Activated naive CD4-positive, alpha-beta T cell treated with anti-CD3 and anti-CD28 coated beads for 36 hours (primary cell): Measurements from ENCODE around the gene PRSS36. TPM values are rescaled to one million over a fixed set of nuclear protein-coding genes. Genes with fewer than 3 reads are reported as not detected.
A peak's percentile ranks its signal among the peaks of the same experiment; 100 is the strongest.
"Not testable (repeated sequence)": the region's sequence is repeated elsewhere in the genome, so short reads cannot be mapped to it uniquely, and the experiment has no call there.

Experiments
- CTCF ChIA-PET: fragments of 350-600 bp; sonication (Branson Sonifier 250); formaldehyde crosslinking; loops from one replicate; lab custom pipeline; 2021; ENCODE audit warnings: antibody characterized with exemption; lab: Charles Lee
- DNase-seq: peaks from one replicate; pipeline ENCODE4 v3.0.0-alpha.2; 2020
- H3K27ac Mint-ChIP-seq: one replicate; pipeline ENCODE4 v1.8.0; 2021; ENCODE audit warnings: mild to moderate bottlenecking, mixed read lengths
- H3K27me3 Mint-ChIP-seq: one replicate; pipeline ENCODE4 v1.8.0; 2021; ENCODE audit warnings: low read depth, mixed read lengths
- H3K36me3 Mint-ChIP-seq: one replicate; pipeline ENCODE4 v1.8.0; 2021; ENCODE audit warnings: low read depth, mixed read lengths
- H3K4me1 Mint-ChIP-seq: one replicate; pipeline ENCODE4 v1.8.0; 2021; ENCODE audit warnings: low read depth, mixed read lengths
- H3K4me3 Mint-ChIP-seq: one replicate; pipeline ENCODE4 v1.8.0; 2021; ENCODE audit warnings: mild to moderate bottlenecking, moderate library complexity, mixed read lengths
- H3K9me3 Mint-ChIP-seq: one replicate; pipeline ENCODE4 v1.8.0; 2021; ENCODE audit warnings: mixed read lengths
- intact Hi-C: fragments of 100-400 bp; cut with micrococcal nuclease; formaldehyde crosslinking; loops from one replicate; pipeline ENCODE4 v1.15.1; 2023
- total RNA-seq, 2 experiments: library from RNA; stranded (reverse); gene quantifications; one replicate each; pipeline ENCODE4 v1.2.3, GENCODE V29; 2021

Gene PRSS36
- total RNA-seq, 2 experiments from 2014 or later = 0.93 to 0.99 TPM

DNA sequence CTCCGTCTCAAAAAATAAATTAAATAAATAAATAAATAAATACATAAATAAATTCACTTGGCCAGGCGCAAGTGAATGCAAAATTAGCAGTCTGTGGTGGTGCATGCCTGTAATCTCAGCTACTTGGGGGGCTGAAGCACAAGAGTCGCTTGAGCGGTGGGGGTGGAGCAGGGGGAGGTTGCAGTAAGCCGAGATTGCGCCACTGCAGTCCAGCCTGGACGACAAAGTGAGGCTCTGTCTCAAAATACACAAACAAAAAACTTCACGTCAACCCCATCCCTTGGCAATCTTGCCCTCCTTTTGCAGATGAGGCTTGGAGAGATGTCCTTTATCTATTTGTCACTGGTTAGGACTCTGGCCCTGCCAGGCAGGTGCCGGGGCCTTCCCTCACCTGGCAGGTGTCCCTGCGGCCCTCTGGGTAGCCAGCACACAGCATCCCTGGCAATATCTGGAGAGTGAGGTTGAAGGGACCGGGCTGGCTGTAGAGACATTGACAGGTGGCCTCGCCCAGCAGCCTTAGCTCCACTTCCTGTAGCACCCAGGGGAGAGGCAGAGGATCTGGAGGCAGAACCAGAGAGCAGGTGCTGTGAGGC, 4.4 kb downstream of the PRSS36 start:
- no peaks in the 10 kb centered on the region for H3K36me3 Mint-ChIP-seq

DNA sequence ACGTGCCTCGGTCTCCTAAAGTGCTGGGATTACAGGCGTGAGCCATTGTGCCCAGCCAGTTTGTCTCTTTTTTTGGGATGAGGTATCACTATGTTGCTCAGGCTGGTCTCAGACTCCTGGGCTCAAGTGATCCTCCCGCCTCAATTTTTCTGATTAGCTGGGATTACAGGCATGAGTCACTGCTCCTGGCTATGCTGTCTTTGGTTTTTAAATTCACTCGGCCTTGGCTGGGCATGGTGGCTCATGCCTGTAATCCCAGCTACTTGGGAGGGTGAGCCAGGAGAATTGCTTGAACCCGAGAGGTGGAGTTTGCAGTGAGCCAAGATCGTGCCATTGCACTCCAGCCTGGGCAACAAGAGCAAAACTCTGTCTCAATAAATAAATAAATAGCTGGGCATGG, 5.4 kb downstream of the PRSS36 start:
- intact Hi-C loops, H3K27me3 Mint-ChIP-seq, H3K9me3 Mint-ChIP-seq, H3K27ac Mint-ChIP-seq, DNase-seq, H3K36me3 Mint-ChIP-seq: not testable (repeated sequence)
- CTCF ChIA-PET = interaction anchor here (3.1 kb wide), 1 partner anchor 160 kb away, joined by 29 read pairs; the partner anchor contains the start of gene HSD3B7
- Mint-ChIP-seq H3K4me3 (peak overlapping the region; percentile 57), H3K4me1 (peaks cover 12% of the 10 kb centered on the region)

More for the DNA sequence above, 4.4 kb downstream of the PRSS36 start:
- Mint-ChIP-seq H3K9me3 (no peaks in the 10 kb centered on the region), H3K27ac (no peak overlapping the region), H3K4me3 (no peak overlapping the region), H3K4me1 (peaks cover 12% of the 10 kb centered on the region), H3K27me3 (no peaks in the 10 kb centered on the region)
- CTCF ChIA-PET = interaction anchor here (0.6 kb wide), 1 partner anchor 20 kb away, joined by 3 read pairs; no protein-coding TSS in a partner anchor
- no peak for DNase-seq
- intact Hi-C loops = no loop called here

DNA sequence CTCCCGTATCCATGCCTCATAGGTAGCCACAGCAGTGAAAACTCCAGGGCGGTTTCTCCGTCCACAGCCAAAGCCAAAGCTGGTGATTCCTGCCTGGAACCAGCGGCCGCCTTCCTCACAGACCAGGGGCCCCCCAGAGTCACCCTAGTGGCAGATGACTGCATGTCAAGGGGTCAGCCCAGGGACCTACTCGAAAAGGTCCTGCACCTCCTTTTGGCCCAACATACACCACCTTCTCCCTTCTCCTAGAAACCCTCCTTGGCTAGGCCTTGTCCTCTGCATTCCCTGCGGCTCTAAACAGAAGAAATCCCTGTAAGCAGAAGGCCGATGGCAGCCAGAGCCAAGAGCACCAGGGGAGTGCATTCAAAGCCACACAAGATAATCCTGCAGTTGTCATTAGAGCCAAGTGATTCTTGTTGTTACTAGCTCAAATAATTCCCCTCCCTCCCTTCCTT, 6.1 kb downstream of the PRSS36 start:
- no peaks in the 10 kb centered on the region for H3K9me3 Mint-ChIP-seq
- H3K27me3 Mint-ChIP-seq = no peaks in the 10 kb centered on the region
- H3K27ac Mint-ChIP-seq = peak overlapping the region; percentile 46
- peaks cover 12% of the 10 kb centered on the region for H3K4me1 Mint-ChIP-seq
- DNase-seq = no peak
- intact Hi-C loops = loop anchor here (2.0 kb wide), 1 partner anchor 37 kb away; no protein-coding TSS in a partner anchor
- peak overlapping the region; percentile 57 for H3K4me3 Mint-ChIP-seq
- no peaks in the 10 kb centered on the region for H3K36me3 Mint-ChIP-seq
- CTCF ChIA-PET = interaction anchor here (0.6 to 3.1 kb wide), 4 partner anchors 13 to 159 kb away, joined by 4 to 29 read pairs (median 9); partner anchors contain the start of gene HSD3B7

DNA sequence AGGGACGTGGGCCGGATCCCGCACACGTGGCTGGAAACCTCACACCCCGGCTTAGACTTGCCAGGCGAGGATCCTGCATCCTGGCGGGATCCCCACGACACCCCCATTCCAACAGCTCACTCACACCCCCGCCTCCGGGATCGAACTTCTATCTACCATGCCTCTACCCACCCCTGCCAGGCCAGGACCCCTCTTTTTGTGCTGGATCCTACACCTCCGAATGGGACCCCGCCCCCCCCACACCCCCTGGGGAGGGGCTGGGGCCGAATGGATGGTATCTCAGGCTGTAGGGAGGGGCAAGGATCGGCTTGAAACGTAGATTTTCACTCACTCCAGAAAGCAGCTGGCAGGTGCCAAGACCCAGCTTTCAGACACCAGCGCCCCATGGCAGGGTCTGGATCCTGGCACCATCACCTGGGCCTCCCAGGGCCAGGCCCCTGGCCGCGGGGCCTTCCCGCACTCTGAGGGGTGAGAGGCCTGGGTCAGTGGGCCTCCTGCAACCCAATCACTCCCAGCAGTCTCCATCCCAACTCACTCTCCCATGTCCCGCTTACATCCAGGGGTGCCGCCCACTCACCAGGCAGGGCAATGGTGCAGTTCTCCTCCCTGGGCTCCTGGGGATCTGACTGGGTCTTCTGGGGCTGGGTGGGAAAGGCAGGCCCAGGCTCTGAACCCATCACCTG, 6.7 kb downstream of the PRSS36 start:
- Mint-ChIP-seq H3K9me3 (no peaks in the 10 kb centered on the region), H3K4me1 (peaks cover 12% of the 10 kb centered on the region), H3K27ac (peak overlapping the region; percentile 46), H3K36me3 (no peaks in the 10 kb centered on the region), H3K27me3 (no peaks in the 10 kb centered on the region), H3K4me3 (peak overlapping the region; percentile 57)
- intact Hi-C loops = loop anchor here (2.0 kb wide), 1 partner anchor 36 kb away; no protein-coding TSS in a partner anchor
- CTCF ChIA-PET = interaction anchor here (0.6 to 3.1 kb wide), 21 partner anchors 11 to 158 kb away, joined by 3 to 29 read pairs (median 4); partner anchors contain the start of genes BCKDK, HSD3B7, KAT8 and PYCARD
- DNase-seq = no peak

DNA sequence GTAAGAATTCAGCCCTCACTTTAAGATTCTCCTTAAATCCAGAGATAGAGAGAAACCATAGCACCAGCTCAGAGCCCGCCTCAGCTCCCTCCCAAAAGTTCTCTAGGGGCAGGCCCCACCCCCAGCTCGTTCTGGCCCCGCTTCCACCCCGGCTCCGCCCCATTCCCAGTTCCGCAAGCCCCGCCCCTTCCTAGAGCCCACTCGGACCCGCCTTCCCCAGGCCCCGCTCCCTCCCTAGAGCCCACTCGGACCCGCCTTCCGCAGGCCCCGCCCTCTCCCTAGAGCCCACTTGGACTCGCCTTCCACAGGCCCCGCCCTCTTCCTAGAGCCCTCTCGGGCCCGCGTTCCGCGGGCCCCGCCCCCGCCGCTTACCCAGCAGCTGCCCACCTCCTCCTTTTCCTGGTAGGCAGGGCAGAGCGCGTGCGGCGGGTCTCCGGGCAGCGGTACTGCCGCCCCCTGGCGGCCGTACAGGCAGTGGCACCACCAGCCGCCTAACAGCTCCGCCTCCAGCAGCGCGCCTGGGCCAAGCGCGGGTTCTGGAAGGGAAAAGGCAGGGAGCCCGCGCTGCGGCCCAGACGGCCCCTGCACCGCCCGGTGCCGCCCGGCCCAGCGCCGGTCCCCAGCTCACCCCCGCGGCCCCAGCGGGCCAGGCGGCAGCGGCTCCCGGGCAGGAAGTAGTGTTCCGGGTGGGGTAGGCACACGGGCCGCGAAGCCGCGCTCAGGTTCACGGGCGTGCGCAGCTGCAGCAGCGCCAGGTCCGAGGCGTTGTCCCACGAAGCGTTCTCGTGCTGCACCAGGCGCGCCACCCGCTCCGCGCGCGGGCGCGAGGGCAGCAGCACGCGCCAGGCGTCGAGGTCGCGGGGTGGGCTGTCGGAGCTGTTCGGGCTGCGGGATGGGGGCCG, 7.5 kb downstream of the PRSS36 start:
- Mint-ChIP-seq H3K4me1 (peaks cover 12% of the 10 kb centered on the region), H3K4me3 (peak overlapping the region; percentile 64), H3K9me3 (no peaks in the 10 kb centered on the region), H3K27me3 (no peaks in the 10 kb centered on the region), H3K27ac (peak overlapping the region; percentile 84), H3K36me3 (no peaks in the 10 kb centered on the region)
- DNase-seq = peak; percentile 99
- intact Hi-C loops = loop anchor here (1.0 to 2.0 kb wide), 11 partner anchors 25 to 317 kb away; partner anchors contain the start of genes ARMC5, HSD3B7, KAT8 and SETD1A
- CTCF ChIA-PET = interaction anchor here (0.6 to 3.1 kb wide), 34 partner anchors 8 to 682 kb away, joined by 3 to 29 read pairs (median 4); partner anchors contain the start of genes BCKDK, HSD3B7, KAT8 and PYCARD

DNA sequence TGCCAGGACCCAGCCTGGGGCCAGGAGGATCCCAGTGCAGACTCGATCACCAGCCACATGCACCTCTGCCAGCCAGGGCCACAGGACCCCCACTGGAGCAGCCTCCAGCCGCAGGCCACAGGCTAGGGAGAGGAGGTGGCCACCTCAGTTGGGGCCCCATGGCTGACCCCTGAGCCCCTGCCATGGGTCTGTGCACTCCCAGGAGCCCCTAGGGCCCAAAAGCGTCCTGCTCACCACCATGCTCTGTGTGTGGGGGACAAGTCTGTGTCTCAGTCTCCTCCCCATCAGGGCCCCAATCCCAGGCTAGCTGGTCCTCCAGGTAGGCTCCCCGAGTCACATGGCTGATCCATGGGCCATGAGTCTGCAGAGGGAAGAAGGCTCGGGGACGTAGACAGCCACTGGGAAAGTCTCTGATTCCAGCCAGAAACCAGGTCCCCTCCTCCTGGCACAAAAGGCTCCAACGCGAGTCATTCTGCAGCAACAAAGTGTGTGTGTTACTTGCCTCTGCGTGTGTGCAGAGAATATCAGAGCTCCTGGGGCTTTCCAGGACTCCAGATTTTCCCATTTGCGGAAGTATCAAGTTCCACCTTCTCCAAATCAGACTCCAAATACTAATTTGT, 8.3 kb downstream of the PRSS36 start:
- no peaks in the 10 kb centered on the region for H3K27me3 Mint-ChIP-seq
- H3K27ac Mint-ChIP-seq = peak overlapping the region; percentile 84
- no peaks in the 10 kb centered on the region for H3K36me3 Mint-ChIP-seq
- intact Hi-C loops = loop anchor here (1.0 to 2.0 kb wide), 11 partner anchors 24 to 318 kb away; partner anchors contain the start of genes ARMC5, HSD3B7, KAT8 and SETD1A
- H3K9me3 Mint-ChIP-seq = no peaks in the 10 kb centered on the region
- peak overlapping the region; percentile 64 for H3K4me3 Mint-ChIP-seq
- H3K4me1 Mint-ChIP-seq = peaks cover 12% of the 10 kb centered on the region
- CTCF ChIA-PET = interaction anchor here (0.6 to 3.1 kb wide), 32 partner anchors 9 to 682 kb away, joined by 3 to 29 read pairs (median 4); partner anchors contain the start of genes BCKDK, HSD3B7, KAT8 and PYCARD
- no peak for DNase-seq

DNA sequence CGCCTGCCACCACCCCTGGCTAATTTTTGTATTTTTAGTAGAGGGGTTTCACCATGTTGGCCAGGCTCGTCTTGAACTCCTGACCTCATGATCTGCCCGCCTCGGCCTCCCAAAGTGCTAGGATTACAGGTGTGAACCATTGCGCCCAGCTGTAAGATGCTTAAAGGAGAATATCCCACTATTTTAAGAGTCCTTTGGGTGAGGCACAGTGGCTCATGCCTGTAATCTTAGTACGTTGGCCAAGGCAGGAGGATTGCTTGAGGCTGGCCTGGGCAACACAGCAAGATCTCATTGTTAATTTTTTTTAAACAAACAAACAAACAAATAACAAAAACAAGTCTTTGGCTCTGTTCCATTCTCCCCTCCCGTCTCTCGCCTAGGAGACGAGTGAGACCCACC, 8.8 kb downstream of the PRSS36 start:
- H3K9me3 Mint-ChIP-seq, H3K27me3 Mint-ChIP-seq, H3K36me3 Mint-ChIP-seq, H3K4me3 Mint-ChIP-seq, DNase-seq, H3K27ac Mint-ChIP-seq, intact Hi-C loops: not testable (repeated sequence)
- peaks cover 12% of the 10 kb centered on the region for H3K4me1 Mint-ChIP-seq
- CTCF ChIA-PET = interaction anchor here (0.6 kb wide), 1 partner anchor 13 kb away, joined by 3 read pairs; no protein-coding TSS in a partner anchor

DNA sequence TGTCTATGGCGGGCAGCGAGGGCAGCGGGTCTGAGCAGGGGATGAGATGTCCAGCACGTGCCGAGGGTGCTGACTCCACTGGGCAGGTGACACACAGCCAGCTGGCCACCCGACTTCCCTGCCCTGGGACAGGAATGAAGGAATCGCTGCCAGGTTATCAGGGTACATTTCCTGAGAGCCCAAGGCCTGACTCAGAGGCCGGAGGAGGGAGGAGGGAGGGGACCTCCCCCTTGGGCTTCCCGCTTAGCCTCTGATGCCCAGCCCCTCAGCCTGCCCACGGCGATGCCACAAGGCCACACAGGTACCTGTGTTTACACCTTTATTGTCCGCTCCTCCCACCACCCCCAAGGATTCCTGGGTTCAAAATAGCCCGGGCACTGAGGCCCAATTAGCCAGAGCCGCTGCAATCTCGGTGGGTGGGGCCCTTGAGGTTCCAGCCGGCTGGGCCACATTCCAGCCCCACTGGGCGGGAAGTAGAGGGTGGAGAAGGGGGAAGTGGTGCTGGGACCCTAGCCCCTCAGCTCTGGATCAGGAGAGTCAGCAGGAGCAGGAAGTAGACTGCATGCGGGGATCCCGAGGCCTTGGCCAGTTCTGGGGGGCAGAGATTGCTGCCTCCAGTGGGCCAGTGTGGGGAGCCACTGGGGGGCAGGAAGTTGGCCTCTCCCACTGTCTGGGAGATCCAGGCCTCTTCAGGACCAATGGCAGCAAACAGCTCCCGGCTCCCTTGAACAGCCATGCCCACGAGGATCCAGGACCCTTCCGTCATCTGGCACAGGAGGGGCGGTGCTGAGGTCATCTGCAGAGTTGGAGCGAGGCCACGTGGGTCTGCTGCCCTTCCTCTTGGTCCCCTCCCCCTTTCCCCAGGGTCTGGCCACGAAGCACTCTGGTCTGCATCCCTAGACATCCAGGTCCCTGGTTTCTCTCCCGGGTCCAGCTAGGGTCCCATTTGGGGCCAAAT, 11.0 kb downstream of the PRSS36 start:
- Mint-ChIP-seq H3K4me3 (no peak overlapping the region), H3K27ac (no peak overlapping the region), H3K36me3 (no peaks in the 10 kb centered on the region), H3K9me3 (no peaks in the 10 kb centered on the region), H3K4me1 (peaks cover 12% of the 10 kb centered on the region), H3K27me3 (no peaks in the 10 kb centered on the region)
- no peak for DNase-seq
- CTCF ChIA-PET = no interaction called here
- intact Hi-C loops = no loop called here

DNA sequence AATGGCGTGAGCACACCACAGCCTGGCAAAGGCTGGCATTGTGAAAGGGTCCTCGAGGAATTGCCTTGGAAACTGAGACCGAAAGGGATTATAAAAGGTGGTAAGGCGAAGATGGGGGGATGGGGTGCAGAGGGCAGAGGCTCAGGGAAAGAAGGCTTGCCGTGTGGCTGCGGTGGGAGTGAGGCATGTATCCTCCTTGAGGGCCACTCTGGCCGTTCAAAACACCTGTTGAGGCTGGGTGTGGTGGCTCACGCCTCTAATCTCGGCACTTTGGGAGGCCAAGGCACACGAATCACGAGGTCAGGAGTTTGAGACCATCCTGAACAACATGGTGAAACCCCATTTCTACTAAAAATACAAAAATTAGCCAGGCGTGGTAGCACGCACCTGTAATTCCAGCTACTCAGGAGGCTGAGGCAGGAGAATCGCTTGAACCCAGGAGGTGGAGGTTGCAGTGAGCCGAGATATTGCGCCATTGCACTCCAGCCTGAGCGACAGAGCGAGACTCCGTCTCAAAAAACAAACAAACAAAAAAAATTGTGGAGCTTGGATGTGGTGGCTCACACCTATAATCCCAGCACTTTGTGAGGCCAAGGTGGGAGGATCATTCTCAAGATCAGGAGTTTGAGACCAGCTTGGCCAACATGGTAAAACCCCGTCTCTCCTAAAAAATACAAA, 12.9 kb downstream of the PRSS36 start:
- CTCF ChIA-PET = interaction anchor here (0.5 to 0.6 kb wide), 2 partner anchors 185 to 325 kb away, joined by 3 to 5 read pairs; no protein-coding TSS in a partner anchor
- H3K36me3 Mint-ChIP-seq, H3K4me3 Mint-ChIP-seq: not testable (repeated sequence)

DNA sequence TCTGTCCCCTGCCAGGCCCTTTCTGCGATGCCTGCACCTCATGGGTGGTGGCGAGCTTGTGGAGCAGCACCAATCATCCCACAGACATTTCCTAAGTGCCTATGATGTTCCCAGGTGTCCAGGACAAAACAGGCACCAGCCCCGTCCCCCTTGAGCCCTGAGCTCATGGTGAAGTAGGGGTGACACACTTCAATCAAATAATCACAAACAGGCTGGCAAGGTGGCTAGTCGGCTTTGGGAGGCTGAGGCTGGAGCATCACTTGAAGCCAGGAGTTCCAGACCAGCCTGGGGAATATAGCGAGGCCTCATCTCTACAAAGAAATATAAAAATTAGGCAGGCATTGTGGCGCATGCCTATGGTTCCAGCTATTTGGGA, 13.6 kb downstream of the PRSS36 start:
- CTCF ChIA-PET = interaction anchor here (0.5 to 0.6 kb wide), 2 partner anchors 185 to 325 kb away, joined by 3 to 5 read pairs; no protein-coding TSS in a partner anchor
- H3K27ac Mint-ChIP-seq = no peak overlapping the region
- H3K9me3 Mint-ChIP-seq = no peaks in the 10 kb centered on the region
- no peak for DNase-seq
- H3K4me3 Mint-ChIP-seq = no peak overlapping the region
- intact Hi-C loops = no loop called here
- no peaks in the 10 kb centered on the region for H3K36me3 Mint-ChIP-seq
- no peaks in the 10 kb centered on the region for H3K27me3 Mint-ChIP-seq
- no peaks in the 10 kb centered on the region for H3K4me1 Mint-ChIP-seq

More for the DNA sequence above, 12.9 kb downstream of the PRSS36 start:
- intact Hi-C loops, H3K4me1 Mint-ChIP-seq, DNase-seq, H3K27ac Mint-ChIP-seq, H3K9me3 Mint-ChIP-seq, H3K27me3 Mint-ChIP-seq: not testable (repeated sequence)
